SH-SY5Y (cell line): Measurements from ENCODE around the gene TPST2.
A peak's percentile ranks its signal among the peaks of the same experiment; 100 is the strongest.

Source experiments
- GATA2 ChIP-seq: IDR thresholded peaks from 2 replicates; pipeline ENCODE4 v1.6.1; 2011; ENCODE audit warnings: mild to moderate bottlenecking, low read depth, low read length
- GATA3 ChIP-seq: IDR thresholded peaks from 2 replicates; pipeline ENCODE4 v1.6.1; 2011; ENCODE audit warnings: low read depth, mild to moderate bottlenecking, low read length, moderate library complexity

DNA sequence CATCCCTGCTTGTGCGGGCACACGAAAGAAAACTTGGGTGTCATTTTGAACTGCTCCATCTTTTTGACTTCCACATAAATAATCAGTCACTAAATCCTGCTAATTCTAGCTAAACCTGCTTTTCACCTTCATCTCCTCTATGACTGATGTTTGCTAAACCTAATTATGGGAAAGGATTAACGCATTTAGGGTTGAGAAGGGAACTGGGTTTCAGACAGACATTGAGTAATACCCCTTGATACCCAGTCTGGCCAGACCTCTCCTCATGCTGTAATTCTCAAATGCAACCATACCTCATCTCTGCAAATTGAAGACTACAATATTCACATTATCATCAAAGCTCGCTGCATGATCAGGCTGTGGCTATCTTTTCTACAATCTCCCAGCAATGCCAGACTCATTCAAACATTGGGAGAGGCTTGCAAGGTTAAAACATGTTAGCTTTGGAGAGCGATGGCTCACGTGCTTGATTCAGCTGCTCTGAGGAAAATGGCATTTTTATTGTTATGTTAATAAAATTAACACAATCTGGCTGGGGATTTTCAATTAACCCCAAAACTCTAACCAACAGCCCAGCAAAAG lies 108.7 kb downstream of the TPST2 start:
- no peak for TF ChIP-seq GATA3
- TF ChIP-seq GATA2, result peak; percentile 77
